Measurements from ENCODE around the gene ARHGEF11.
"Not testable (repeated sequence)": the region's sequence is repeated elsewhere in the genome, so short reads cannot be mapped to it uniquely, and the experiment has no call there.

ARHGEF11 gene

GRCh38 chr1:156930483-156930882, 115.1 kb downstream of the ARHGEF11 start:
- DNase-seq (ENCODE audit: low read depth, low spot score) = no peak

GRCh38 chr1:156929596-156930238, 115.8 kb downstream of the ARHGEF11 start:
- DNase-seq (ENCODE audit: low read depth, low spot score) = no peak

GRCh38 chr1:156928043-156928602, 117.4 kb downstream of the ARHGEF11 start:
- no peak for DNase-seq (ENCODE audit: low read depth, low spot score)

GRCh38 chr1:156927215-156928042, 118.1 kb downstream of the ARHGEF11 start:
- no peak for DNase-seq (ENCODE audit: low read depth, low spot score)

- DNase-seq (ENCODE audit: low read depth, low spot score) = not testable (repeated sequence)
These were observed 118.8 kb downstream of the ARHGEF11 start for GRCh38 chr1:156926695-156927094.

GRCh38 chr1:156926175-156926574, 119.4 kb downstream of the ARHGEF11 start:
- DNase-seq (ENCODE audit: low read depth, low spot score) = no peak

- no peak for DNase-seq (ENCODE audit: low read depth, low spot score)
These were observed 120.2 kb downstream of the ARHGEF11 start for GRCh38 chr1:156925154-156926010.

GRCh38 chr1:156924478-156925153, 120.9 kb downstream of the ARHGEF11 start:
- no peak for DNase-seq (ENCODE audit: low read depth, low spot score)

- DNase-seq (ENCODE audit: low read depth, low spot score) = no peak
These were observed 121.7 kb downstream of the ARHGEF11 start for GRCh38 chr1:156923670-156924477.

GRCh38 chr1:156922986-156923669, 122.4 kb downstream of the ARHGEF11 start:
- DNase-seq (ENCODE audit: low read depth, low spot score) = no peak

- no peak for DNase-seq (ENCODE audit: low read depth, low spot score)
These were observed 124.5 kb downstream of the ARHGEF11 start for GRCh38 chr1:156921053-156921529.

GRCh38 chr1:156920233-156921052, 125.1 kb downstream of the ARHGEF11 start, which contains the start of gene LRRC71:
Gene LRRC71 (plus strand): TSS chr1:156920632. CDS start chr1:156920804, 172 bp downstream.
- no peak for DNase-seq (ENCODE audit: low read depth, low spot score)

- no peak for DNase-seq (ENCODE audit: low read depth, low spot score)
These were observed 131.1 kb downstream of the ARHGEF11 start for GRCh38 chr1:156914440-156914856.

- no peak for DNase-seq (ENCODE audit: low read depth, low spot score)
These were observed 131.6 kb downstream of the ARHGEF11 start for GRCh38 chr1:156913809-156914387.

GRCh38 chr1:156912861-156913808, 132.4 kb downstream of the ARHGEF11 start:
- DNase-seq (ENCODE audit: low read depth, low spot score) = no peak

- no peak for DNase-seq (ENCODE audit: low read depth, low spot score)
These were observed 133.2 kb downstream of the ARHGEF11 start for GRCh38 chr1:156912310-156912709.

Data from brain pericyte (primary cell).